H1 (cell line): Measurements from ENCODE around the gene ROM1. TPM values are rescaled to one million over a fixed set of nuclear protein-coding genes. Genes with fewer than 3 reads are reported as not detected.

Experiments used
- CTCF ChIA-PET: fragments of 300-600 bp; sonication (Branson Sonifier 250); formaldehyde crosslinking; loops from one replicate; lab custom pipeline; 2021; ENCODE audit not compliant: partially characterized antibody; lab: Charles Lee
- POLR2A ChIA-PET: fragments of 300-600 bp; sonication (Branson Sonifier 250); formaldehyde crosslinking; loops from one replicate; lab custom pipeline; 2021; ENCODE audit warnings: inconsistent platforms; ENCODE audit not compliant: partially characterized antibody; lab: Charles Lee
- DNase-seq, 2 experiments: peaks; one replicate each; pipeline versions ENCODE4 v3.0.0 to v3.0.0-alpha.2; 2010 to 2022; ENCODE audit warnings: low spot score in 2 of 2, low read depth in 1 of 2, mixed read lengths in 1 of 2
- FAIRE-seq: peaks from 2 replicates; lab custom pipeline; 2011; peaks lifted over from hg19 to GRCh38; lab: Jason Lieb, UNC
- H2AFZ ChIP-seq: 2 replicates; pipeline ENCODE4 v1.8.1; 2012; ENCODE audit warnings: low read length, inconsistent platforms
- H2AK5ac ChIP-seq: 2 replicates; pipeline ENCODE4 v1.6.1; 2013; ENCODE audit warnings: low read depth, low read length
- H2BK120ac ChIP-seq: replicated peaks from 2 replicates; pipeline ENCODE3; 2013; ENCODE audit warnings: low read depth, low read length, inconsistent platforms
- H2BK12ac ChIP-seq: 2 replicates; pipeline ENCODE4 v1.6.1; 2013; ENCODE audit warnings: low read depth, low read length
- H2BK15ac ChIP-seq: 2 replicates; pipeline ENCODE4 v1.6.1; 2013; ENCODE audit warnings: low read length
- H2BK20ac ChIP-seq: 2 replicates; pipeline ENCODE4 v1.6.1; 2013; ENCODE audit warnings: low read length
- H2BK5ac ChIP-seq: 2 replicates; pipeline ENCODE4 v1.6.1; 2013; ENCODE audit warnings: low read depth, low read length
- H3K14ac ChIP-seq: 2 replicates; pipeline ENCODE4 v1.6.1; 2013; ENCODE audit warnings: inconsistent platforms; ENCODE audit not compliant: insufficient read length
- H3K18ac ChIP-seq: 2 replicates; pipeline ENCODE4 v1.6.1; 2013; ENCODE audit warnings: low read length; ENCODE audit errors: extremely low read depth
- H3K23ac ChIP-seq: 2 replicates; pipeline ENCODE4 v1.6.1; 2013; ENCODE audit warnings: inconsistent platforms; ENCODE audit not compliant: insufficient read length
- H3K23me2 ChIP-seq: 2 replicates; pipeline ENCODE4 v1.6.1; 2013; ENCODE audit warnings: low read depth, low read length
- H3K27ac ChIP-seq: 2 replicates; pipeline ENCODE4 v1.6.1; 2011; ENCODE audit warnings: low read depth, low read length, inconsistent platforms
- H3K27me3 ChIP-seq, 4 experiments: replicated peaks in 1 of 4; 1 replicate in 1 of 4; 2 replicates in 3 of 4; pipeline versions ENCODE4 v1.6.1 to v1.8.1; 2011 to 2013; ENCODE audit warnings: low read length in 3 of 4, mild to moderate bottlenecking in 3 of 4, inconsistent platforms in 2 of 4, mixed read lengths in 2 of 4, moderate library complexity in 1 of 4; ENCODE audit not compliant: control insufficient read depth in 3 of 4, insufficient read depth in 3 of 4; ENCODE audit errors: extremely low read depth in 1 of 4
- H3K36me3 ChIP-seq, 4 experiments: 2 replicates each; pipeline versions ENCODE4 v1.6.1 to v1.8.1; 2011 to 2013; ENCODE audit warnings: mild to moderate bottlenecking in 4 of 4, low read length in 3 of 4, moderate library complexity in 2 of 4, control low read depth in 1 of 4, inconsistent platforms in 1 of 4; ENCODE audit not compliant: insufficient read depth in 4 of 4, control insufficient read depth in 2 of 4
- H3K4ac ChIP-seq: replicated peaks from 2 replicates; pipeline ENCODE3; 2013; ENCODE audit warnings: low read length, low read depth, mixed read lengths, inconsistent platforms; ENCODE audit not compliant: insufficient read length
- H3K4me1 ChIP-seq, 4 experiments: replicated peaks in 1 of 4; 1 replicate in 1 of 4; 2 replicates in 3 of 4; pipeline versions ENCODE4 v1.6.1 to v1.8.1; 2011 to 2013; ENCODE audit warnings: low read length in 3 of 4, inconsistent platforms in 2 of 4, mixed read lengths in 1 of 4; ENCODE audit not compliant: insufficient read depth in 4 of 4, control insufficient read depth in 3 of 4
- H3K4me2 ChIP-seq, 2 experiments: 2 replicates each; pipeline versions ENCODE4 v1.6.1 to v1.8.1; 2011 to 2013; ENCODE audit warnings: low read depth in 2 of 2, low read length in 2 of 2, control low read depth in 1 of 2, inconsistent platforms in 1 of 2, mild to moderate bottlenecking in 1 of 2; ENCODE audit not compliant: insufficient read depth in 1 of 2
- H3K4me3 ChIP-seq, 4 experiments: fragments of 200-600, 300-600 bp in 1 of 4; sonication (generic), shearing (Covaris generic), sonication (Bioruptor Twin) in 1 of 4; 2 replicates each; pipeline versions ENCODE4 v1.5.1 to v1.8.1; 2011 to 2016; ENCODE audit warnings: low read length in 4 of 4, low read depth in 3 of 4, control low read depth in 2 of 4, inconsistent platforms in 2 of 4, mild to moderate bottlenecking in 2 of 4, mixed read lengths in 1 of 4, moderate library complexity in 1 of 4; ENCODE audit not compliant: insufficient read depth in 2 of 4; ENCODE audit errors: extremely low read depth in 1 of 4
- H3K56ac ChIP-seq: replicated peaks from 2 replicates; pipeline ENCODE3; 2013; ENCODE audit warnings: low read depth, mild to moderate bottlenecking, mixed read lengths, low read length, inconsistent platforms; ENCODE audit not compliant: insufficient read length
- H3K79me1 ChIP-seq: 2 replicates; pipeline ENCODE4 v1.6.1; 2013; ENCODE audit warnings: low read depth, low read length, control low read depth
- H3K79me2 ChIP-seq, 2 experiments: 2 replicates each; pipeline versions ENCODE4 v1.6.1 to v1.8.1; 2012 to 2013; ENCODE audit warnings: low read length in 2 of 2, mild to moderate bottlenecking in 2 of 2, inconsistent platforms in 1 of 2; ENCODE audit not compliant: insufficient read depth in 2 of 2, control insufficient read depth in 1 of 2
- H3K9ac ChIP-seq, 4 experiments: replicated peaks in 1 of 4; 1 replicate in 1 of 4; 2 replicates in 3 of 4; pipeline versions ENCODE4 v1.6.1 to v1.8.1; 2011 to 2013; ENCODE audit warnings: low read depth in 3 of 4, low read length in 3 of 4, control low read depth in 2 of 4, mild to moderate bottlenecking in 2 of 4, moderate library complexity in 2 of 4, inconsistent platforms in 1 of 4; ENCODE audit errors: extremely low read depth in 1 of 4
- H3K9me3 ChIP-seq, 2 experiments: 2 replicates each; pipeline versions ENCODE4 v1.6.1 to v1.8.1; 2012 to 2013; ENCODE audit warnings: mild to moderate bottlenecking in 2 of 2, moderate library complexity in 2 of 2, control low read depth in 1 of 2, inconsistent platforms in 1 of 2, low read depth in 1 of 2, low read length in 1 of 2, mixed read lengths in 1 of 2; ENCODE audit not compliant: insufficient read depth in 2 of 2
- H4K20me1 ChIP-seq, 2 experiments: replicated peaks in 1 of 2; 2 replicates each; pipeline versions ENCODE3 to v1.8.1; 2011 to 2013; ENCODE audit warnings: inconsistent platforms in 2 of 2, low read length in 2 of 2, mild to moderate bottlenecking in 1 of 2; ENCODE audit not compliant: insufficient read depth in 2 of 2, control insufficient read depth in 1 of 2
- H4K5ac ChIP-seq: 2 replicates; pipeline ENCODE4 v1.6.1; 2013; ENCODE audit warnings: low read length, low read depth, mixed read lengths, inconsistent platforms; ENCODE audit not compliant: insufficient read length
- H4K8ac ChIP-seq: 2 replicates; pipeline ENCODE4 v1.8.0; 2013; ENCODE audit warnings: mild to moderate bottlenecking, moderate library complexity, low read length, inconsistent platforms; ENCODE audit not compliant: insufficient read depth; ENCODE audit errors: extremely low read depth
- H4K91ac ChIP-seq: replicated peaks from 2 replicates; pipeline ENCODE3; 2013; ENCODE audit warnings: low read length, mixed read lengths, inconsistent platforms; ENCODE audit not compliant: insufficient read length
- ASH2L ChIP-seq: fragments of 200-600, 300-600 bp; sonication (generic); IDR thresholded peaks from one replicate; pipeline ENCODE4 v1.7.1; 2017; ENCODE audit warnings: low read length
- FOSL1 ChIP-seq: IDR thresholded peaks from 2 replicates; pipeline ENCODE4 v1.6.1; 2011; ENCODE audit warnings: mild to moderate bottlenecking, low read depth, low read length, moderate library complexity; ENCODE audit not compliant: insufficient read depth
- HDAC6 ChIP-seq: IDR thresholded peaks from one replicate; pipeline ENCODE4 v1.7.1; 2012; ENCODE audit warnings: low read depth, mild to moderate bottlenecking, inconsistent platforms, low read length, moderate library complexity
- JUND ChIP-seq: IDR thresholded peaks from 2 replicates; pipeline ENCODE4 v1.6.1; 2011; ENCODE audit warnings: mild to moderate bottlenecking, improper control_type of control experiment, low read length
- MAFK ChIP-seq: IDR thresholded peaks from 2 replicates; pipeline ENCODE4 v1.6.1; 2012; ENCODE audit warnings: low read depth, mild to moderate bottlenecking, improper control_type of control experiment, low read length
- PHF8 ChIP-seq: fragments of 200-600 bp; sonication (generic); conservative IDR thresholded peaks from 2 replicates; pipeline ENCODE4 v1.7.1; 2012; ENCODE audit warnings: low read depth, mild to moderate bottlenecking, inconsistent platforms, low read length, moderate library complexity
- RBBP5 ChIP-seq: IDR thresholded peaks from 2 replicates; pipeline ENCODE4 v1.7.1; 2012; ENCODE audit warnings: low read depth, mild to moderate bottlenecking, inconsistent platforms, low read length, moderate library complexity, borderline replicate concordance
- RXRA ChIP-seq: IDR thresholded peaks from 2 replicates; pipeline ENCODE4 v1.6.1; 2011; ENCODE audit warnings: low read depth, mild to moderate bottlenecking, low read length, moderate library complexity; ENCODE audit not compliant: insufficient read depth
- SAP30 ChIP-seq: fragments of 300-600 bp; sonication (generic); IDR thresholded peaks from 2 replicates; pipeline ENCODE4 v1.7.1; 2012; ENCODE audit warnings: low read length, moderate library complexity, mild to moderate bottlenecking, inconsistent platforms; ENCODE audit not compliant: insufficient read depth, insufficient replicate concordance
- SIRT6 ChIP-seq: IDR thresholded peaks from one replicate; pipeline ENCODE4 v1.7.1; 2012; ENCODE audit warnings: low read length, inconsistent platforms
- SP2 ChIP-seq: IDR thresholded peaks from 2 replicates; pipeline ENCODE4 v1.6.1; 2012; ENCODE audit warnings: mild to moderate bottlenecking, low read length, inconsistent platforms
- SRF ChIP-seq: IDR thresholded peaks from 2 replicates; pipeline ENCODE4 v1.6.1; 2011; ENCODE audit warnings: mild to moderate bottlenecking, low read depth, low read length, moderate library complexity
- TAF1 ChIP-seq: IDR thresholded peaks from 2 replicates; pipeline ENCODE4 v1.6.1; 2011; ENCODE audit warnings: mild to moderate bottlenecking, low read depth, low read length
- TAF7 ChIP-seq: optimal IDR thresholded peaks from 2 replicates; pipeline ENCODE3; 2011; ENCODE audit warnings: low read depth, mild to moderate bottlenecking, inconsistent platforms, low read length, moderate library complexity, borderline replicate concordance
- YY1 ChIP-seq: IDR thresholded peaks from 2 replicates; pipeline ENCODE4 v1.6.1; 2011; ENCODE audit warnings: low read depth, mild to moderate bottlenecking, low read length
- WGBS, 2 experiments: shearing (Covaris generic) in 1 of 2; methylation state at CpG; one replicate each; pipeline versions ENCODE4 v1.1.6 to v1.1.7; 2013 to 2015; ENCODE audit warnings: low lambda C conversion rate in 2 of 2, mixed read lengths in 2 of 2, inconsistent platforms in 1 of 2, low coverage in 1 of 2, missing lambda C conversion rate in 1 of 2; ENCODE audit not compliant: insufficient replicate concordance in 2 of 2, insufficient coverage in 1 of 2, insufficient read length in 1 of 2; ENCODE audit errors: extremely low coverage in 1 of 2, missing lambda C conversion rate in 1 of 2; 5-methylcytosine and 5-hydroxymethylcytosine counted together
- polyA plus RNA-seq, 7 experiments: library from polyadenylated mRNA; depleted of rRNA in 3 of 7; stranded (reverse) in 5 of 7; unstranded in 2 of 7; fragments of >200 nt in 5 of 7; fragments of 200-250 nt in 2 of 7; gene quantifications; 1 replicate in 5 of 7; 2 replicates in 1 of 7; 4 replicates in 1 of 7; pipeline versions ENCODE4 v1.2.1 to v1.2.3, GENCODE V29; 2011 to 2013; ENCODE audit warnings: missing spikeins in 2 of 7, mixed read lengths in 2 of 7
- total RNA-seq: library from RNA; stranded (reverse); fragmentation: NEBNext Ultra II Directional; extraction: Animal tissue kit (Norgen Biotek cat#: 25700); gene quantifications from 2 replicates; pipeline ENCODE4 v1.2.1, GENCODE V29; 2021

The ROM1 gene
- total and polyA plus RNA-seq, 2 of the 8 experiments (the other 6 are each of a cell fraction or from before 2014, with no cell fraction given), result 0.86 to 2.2 TPM

GRCh38 chr11:62579252-62579651 lies 33.8 kb upstream of the ROM1 start:
- Histone ChIP-seq H3K4ac (no peak overlapping the region), H4K5ac (no peak overlapping the region), H3K14ac (no peak overlapping the region), H3K18ac (no peak overlapping the region), H4K8ac (no peak overlapping the region), H2BK20ac (no peak overlapping the region), H3K23me2 (peaks cover 6% of the 10 kb centered on the region), H2BK15ac (no peak overlapping the region), H3K9ac (no peak overlapping the region), H3K79me2 (no peaks in the 10 kb centered on the region), H3K56ac (no peak overlapping the region), H3K27me3 (no peaks in the 10 kb centered on the region), H3K9me3 (no peaks in the 10 kb centered on the region), H3K27ac (no peak overlapping the region), H3K36me3 (peaks cover 2 to 25% (median 18%) of the 10 kb centered on the region in 4 experiments; a peak in 7 of 8 replicates), H4K20me1 (peaks cover 0 to 3% of the 10 kb centered on the region in 2 experiments), H2AK5ac (no peak overlapping the region), H2BK120ac (no peak overlapping the region), H3K23ac (no peak overlapping the region), H3K4me1 (peaks cover 0 to 8% (median 4%) of the 10 kb centered on the region in 4 experiments; a peak in 3 of 7 replicates), H4K91ac (no peak overlapping the region), H3K4me3 (no peak overlapping the region), H3K4me2 (no peak overlapping the region), H2AFZ (no peak overlapping the region), H2BK12ac (no peak overlapping the region), H2BK5ac (no peak overlapping the region), H3K79me1 (0 out of 2 replicates have a peak, but pooled peaks cover 2% of the 10 kb centered on the region)
- DNase-seq, result no peak
- no peak for FAIRE-seq
- CTCF ChIA-PET, result no interaction called here
- POLR2A ChIA-PET, result interaction anchor here (0.6 to 20.7 kb wide), 4 partner anchors 10 to 247 kb away, joined by 3 to 336 read pairs (median 4); partner anchors contain the start of genes C11orf98 and CSKMT
- WGBS, 2 experiments, result 86% methylated on average over 2 of the region's 2 CpGs; no CpG with 5 or more reads in 1 of the 2 experiments
- no peak for TF ChIP-seq PHF8
- no peak for TF ChIP-seq TAF7
- TF ChIP-seq RBBP5, result no peak
- no peak for TF ChIP-seq JUND
- no peak for TF ChIP-seq SP2
- TF ChIP-seq RXRA, result no peak
- no peak for TF ChIP-seq TAF1
- no peak for TF ChIP-seq HDAC6
- no peak for TF ChIP-seq SIRT6
- no peak for TF ChIP-seq ASH2L
- no peak for TF ChIP-seq MAFK
- no peak for TF ChIP-seq FOSL1
- TF ChIP-seq SAP30, result no peak
- TF ChIP-seq YY1, result no peak
- no peak for TF ChIP-seq SRF
